HG02870 (cell line): ENCODE measurements around the gene SPNS3.

ENCODE experiments used
- ATAC-seq: cut with Tn5 transposase; IDR thresholded peaks from one replicate; pipeline ENCODE4 v1.9.1; 2021; ENCODE audit warnings: mild to moderate bottlenecking, moderate library complexity; ENCODE audit not compliant: unreplicated experiment

The SPNS3 gene

GRCh38 chr17:4487296-4487695 lies 53.6 kb downstream of the SPNS3 start:
- no peak for ATAC-seq

GRCh38 chr17:4487820-4488716 lies 54.3 kb downstream of the SPNS3 start:
- no peak for ATAC-seq

- no peak for ATAC-seq
Observed at GRCh38 chr17:4488989-4489595, 55.4 kb downstream of the SPNS3 start.

- no peak for ATAC-seq
Observed at GRCh38 chr17:4490109-4490591, 56.4 kb downstream of the SPNS3 start.

- no peak for ATAC-seq
Observed at GRCh38 chr17:4490637-4491061, 56.9 kb downstream of the SPNS3 start.

- ATAC-seq = no peak
Observed at GRCh38 chr17:4492721-4493561, 59.2 kb downstream of the SPNS3 start.

- no peak for ATAC-seq
Observed at GRCh38 chr17:4497101-4497824, 63.5 kb downstream of the SPNS3 start.

- no peak for ATAC-seq
Observed at GRCh38 chr17:4498461-4499397, 65.0 kb downstream of the SPNS3 start, which contains the start of gene SPNS2. Gene SPNS2 (plus strand): TSS chr17:4498881. CDS start chr17:4499048, 167 bp downstream.

GRCh38 chr17:4499431-4500190 lies 65.9 kb downstream of the SPNS3 start:
- ATAC-seq = no peak

GRCh38 chr17:4500191-4500571 lies 66.4 kb downstream of the SPNS3 start:
- no peak for ATAC-seq

GRCh38 chr17:4501295-4501949 lies 67.7 kb downstream of the SPNS3 start:
- ATAC-seq = no peak

GRCh38 chr17:4502466-4503154 lies 68.9 kb downstream of the SPNS3 start:
- no peak for ATAC-seq

GRCh38 chr17:4503283-4504025 lies 69.7 kb downstream of the SPNS3 start:
- no peak for ATAC-seq

- ATAC-seq = no peak
Observed at GRCh38 chr17:4504188-4504587, 70.4 kb downstream of the SPNS3 start.

GRCh38 chr17:4505187-4505586 lies 71.4 kb downstream of the SPNS3 start:
- no peak for ATAC-seq

- no peak for ATAC-seq
Observed at GRCh38 chr17:4506175-4506813, 72.6 kb downstream of the SPNS3 start.
